HCT116 (cell line): ENCODE results near the gene GRIK4.

Experiments used
- CBX3 ChIP-seq: IDR thresholded peaks from 2 replicates; pipeline ENCODE4 v1.6.1; 2012; ENCODE audit warnings: low read depth
- CEBPB ChIP-seq: IDR thresholded peaks from 2 replicates; pipeline ENCODE4 v1.6.1; 2012; ENCODE audit warnings: low read depth
- EGR1 ChIP-seq: IDR thresholded peaks from 2 replicates; pipeline ENCODE4 v1.6.1; 2012; ENCODE audit warnings: low read depth
- ELF1 ChIP-seq: IDR thresholded peaks from 2 replicates; pipeline ENCODE4 v1.6.1; 2012; ENCODE audit warnings: low read depth, borderline replicate concordance
- EZH2 ChIP-seq: fragments of 200-600 bp; sonication (generic); IDR thresholded peaks from 2 replicates; pipeline ENCODE4 v1.6.1; 2017; ENCODE audit warnings: antibody characterized with exemption, mixed run types
- EZH2phosphoT487 ChIP-seq: fragments of 200-600 bp; IDR thresholded peaks from 2 replicates; pipeline ENCODE4 v1.6.1; 2018; ENCODE audit warnings: antibody characterized with exemption, borderline replicate concordance
- JUND ChIP-seq: IDR thresholded peaks from 2 replicates; pipeline ENCODE4 v1.6.1; 2012
- POLR2A ChIP-seq: IDR thresholded peaks from 2 replicates; pipeline ENCODE4 v1.7.0; 2011; ENCODE audit warnings: borderline replicate concordance; ENCODE audit not compliant: insufficient read depth, insufficient read length; ENCODE audit errors: extremely low read depth
- SRF ChIP-seq: IDR thresholded peaks from 2 replicates; pipeline ENCODE4 v1.6.1; 2012; ENCODE audit warnings: low read depth
- ZNF274 ChIP-seq: fragments of 200-500 bp; sonication (Bioruptor generic); IDR thresholded peaks from 2 replicates; pipeline ENCODE4 v1.6.1; 2014; ENCODE audit warnings: mild to moderate bottlenecking, low read depth, low read length, inconsistent platforms
- TF ChIP-seq, protein P1 (sequence below): IDR thresholded peaks from 2 replicates; pipeline ENCODE4 v1.6.1; 2011; ENCODE audit warnings: mild to moderate bottlenecking, low read length, moderate library complexity; ENCODE audit not compliant: insufficient replicate concordance; ENCODE audit errors: extremely low read depth
- TF ChIP-seq, protein P2 (sequence below): IDR thresholded peaks from 2 replicates; pipeline ENCODE4 v1.6.1; 2012
- TF ChIP-seq, protein P3 (sequence below), 3 experiments: fragments of 200-600 bp in 1 of 3; sonication (generic) in 1 of 3; IDR thresholded peaks in 2 of 3; conservative IDR thresholded peaks in 1 of 3; 2 replicates each; pipeline ENCODE4 v1.5.1; 2012 to 2017; ENCODE audit warnings: low read depth in 2 of 3, low read length in 2 of 3, antibody characterized with exemption in 1 of 3, borderline replicate concordance in 1 of 3, control low read depth in 1 of 3, mild to moderate bottlenecking in 1 of 3, mixed read lengths in 1 of 3, mixed run types in 1 of 3, moderate library complexity in 1 of 3; ENCODE audit not compliant: insufficient read depth in 1 of 3

DNA sequence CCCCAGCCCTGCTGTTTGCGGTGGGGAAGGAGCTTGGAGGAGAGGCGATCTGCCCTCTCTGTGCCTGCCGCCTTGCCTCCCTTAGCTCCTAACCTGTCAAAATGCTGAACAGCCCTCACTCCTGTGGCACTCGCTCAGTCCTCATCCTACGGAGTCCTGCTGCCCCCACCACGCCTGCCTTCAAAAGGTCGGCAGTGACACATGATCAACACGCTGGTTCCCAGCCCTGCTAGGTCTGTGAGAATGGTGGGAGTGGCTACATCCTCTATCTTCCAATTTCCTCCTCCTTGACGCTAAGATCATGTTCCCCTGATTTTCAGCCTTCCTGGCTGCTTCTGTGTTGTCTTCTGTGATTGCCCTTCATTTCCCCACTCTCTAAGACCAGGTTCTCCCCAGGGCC lies 392.1 kb downstream of the GRIK4 start:
- TF ChIP-seq EZH2 (no peak), ELF1 (no peak), CBX3 (no peak), SRF (no peak), JUND (no peak), POLR2A (no peak), EGR1 (no peak), EZH2phosphoT487 (no peak), ZNF274 (no peak), CEBPB (no peak)
- TF ChIP-seq, protein P1, sequence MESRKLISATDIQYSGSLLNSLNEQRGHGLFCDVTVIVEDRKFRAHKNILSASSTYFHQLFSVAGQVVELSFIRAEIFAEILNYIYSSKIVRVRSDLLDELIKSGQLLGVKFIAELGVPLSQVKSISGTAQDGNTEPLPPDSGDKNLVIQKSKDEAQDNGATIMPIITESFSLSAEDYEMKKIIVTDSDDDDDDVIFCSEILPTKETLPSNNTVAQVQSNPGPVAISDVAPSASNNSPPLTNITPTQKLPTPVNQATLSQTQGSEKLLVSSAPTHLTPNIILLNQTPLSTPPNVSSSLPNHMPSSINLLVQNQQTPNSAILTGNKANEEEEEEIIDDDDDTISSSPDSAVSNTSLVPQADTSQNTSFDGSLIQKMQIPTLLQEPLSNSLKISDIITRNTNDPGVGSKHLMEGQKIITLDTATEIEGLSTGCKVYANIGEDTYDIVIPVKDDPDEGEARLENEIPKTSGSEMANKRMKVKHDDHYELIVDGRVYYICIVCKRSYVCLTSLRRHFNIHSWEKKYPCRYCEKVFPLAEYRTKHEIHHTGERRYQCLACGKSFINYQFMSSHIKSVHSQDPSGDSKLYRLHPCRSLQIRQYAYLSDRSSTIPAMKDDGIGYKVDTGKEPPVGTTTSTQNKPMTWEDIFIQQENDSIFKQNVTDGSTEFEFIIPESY: no peak
- TF ChIP-seq, protein P2, sequence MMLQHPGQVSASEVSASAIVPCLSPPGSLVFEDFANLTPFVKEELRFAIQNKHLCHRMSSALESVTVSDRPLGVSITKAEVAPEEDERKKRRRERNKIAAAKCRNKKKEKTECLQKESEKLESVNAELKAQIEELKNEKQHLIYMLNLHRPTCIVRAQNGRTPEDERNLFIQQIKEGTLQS: no peak
- TF ChIP-seq, protein P3, sequence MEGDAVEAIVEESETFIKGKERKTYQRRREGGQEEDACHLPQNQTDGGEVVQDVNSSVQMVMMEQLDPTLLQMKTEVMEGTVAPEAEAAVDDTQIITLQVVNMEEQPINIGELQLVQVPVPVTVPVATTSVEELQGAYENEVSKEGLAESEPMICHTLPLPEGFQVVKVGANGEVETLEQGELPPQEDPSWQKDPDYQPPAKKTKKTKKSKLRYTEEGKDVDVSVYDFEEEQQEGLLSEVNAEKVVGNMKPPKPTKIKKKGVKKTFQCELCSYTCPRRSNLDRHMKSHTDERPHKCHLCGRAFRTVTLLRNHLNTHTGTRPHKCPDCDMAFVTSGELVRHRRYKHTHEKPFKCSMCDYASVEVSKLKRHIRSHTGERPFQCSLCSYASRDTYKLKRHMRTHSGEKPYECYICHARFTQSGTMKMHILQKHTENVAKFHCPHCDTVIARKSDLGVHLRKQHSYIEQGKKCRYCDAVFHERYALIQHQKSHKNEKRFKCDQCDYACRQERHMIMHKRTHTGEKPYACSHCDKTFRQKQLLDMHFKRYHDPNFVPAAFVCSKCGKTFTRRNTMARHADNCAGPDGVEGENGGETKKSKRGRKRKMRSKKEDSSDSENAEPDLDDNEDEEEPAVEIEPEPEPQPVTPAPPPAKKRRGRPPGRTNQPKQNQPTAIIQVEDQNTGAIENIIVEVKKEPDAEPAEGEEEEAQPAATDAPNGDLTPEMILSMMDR (IDR thresholded peaks at IDR 0.05 in 2 of 3, conservative IDR thresholded peaks at IDR 0.05 in 1 of 3; ENCODE audit: borderline replicate concordance in 1 of 3, insufficient read depth in 1 of 3, low read depth in 2 of 3, low read length in 2 of 3): no peak
